BJ (cell line): Measurements from ENCODE around the gene BTNL3. TPM values are rescaled to one million over a fixed set of nuclear protein-coding genes. Genes with fewer than 3 reads are reported as not detected.
"Not testable (repeated sequence)": the region's sequence is repeated elsewhere in the genome, so short reads cannot be mapped to it uniquely, and the experiment has no call there.

ENCODE experiments used
- CTCF ChIA-PET: fragments of 350-600 bp; formaldehyde crosslinking; extraction: SDS; loops from one replicate; lab custom pipeline; 2021; ENCODE audit warnings: antibody characterized with exemption, inconsistent platforms; lab: Yijun Ruan, JAX
- POLR2A ChIA-PET: fragments of 300-600 bp; sonication (Branson Sonifier 250); formaldehyde crosslinking; extraction: SDS; loops from one replicate; lab custom pipeline; 2021; ENCODE audit warnings: antibody characterized with exemption; lab: Charles Lee
- DNase-seq: peaks from one replicate; pipeline ENCODE4 v3.0.0-alpha.2; 2011; ENCODE audit warnings: low read depth
- H3K27me3 ChIP-seq: 2 replicates; pipeline ENCODE4 v1.6.0; 2011; ENCODE audit warnings: low read length; ENCODE audit not compliant: control insufficient read depth, insufficient read depth
- H3K36me3 ChIP-seq: 2 replicates; pipeline ENCODE4 v1.5.1; 2011; ENCODE audit warnings: low read length; ENCODE audit not compliant: control insufficient read depth, insufficient read depth
- H3K4me3 ChIP-seq: 2 replicates; pipeline ENCODE4 v1.5.1; 2011; ENCODE audit warnings: low read depth, mild to moderate bottlenecking, control low read depth, low read length
- polyA plus RNA-seq: library from polyadenylated mRNA; depleted of rRNA; stranded (reverse); fragments of >200 nt; gene quantifications from 2 replicates; pipeline ENCODE4 v1.2.3, GENCODE V29; 2011
- TF ChIP-seq, protein P1 (sequence below): IDR thresholded peaks from 2 replicates; pipeline ENCODE4 v1.5.1; 2011; ENCODE audit warnings: low read depth, mild to moderate bottlenecking, control low read depth, inconsistent platforms, low read length, moderate library complexity; ENCODE audit not compliant: insufficient read depth

Gene BTNL3
- polyA plus RNA-seq, 1 experiment = not detected

DNA sequence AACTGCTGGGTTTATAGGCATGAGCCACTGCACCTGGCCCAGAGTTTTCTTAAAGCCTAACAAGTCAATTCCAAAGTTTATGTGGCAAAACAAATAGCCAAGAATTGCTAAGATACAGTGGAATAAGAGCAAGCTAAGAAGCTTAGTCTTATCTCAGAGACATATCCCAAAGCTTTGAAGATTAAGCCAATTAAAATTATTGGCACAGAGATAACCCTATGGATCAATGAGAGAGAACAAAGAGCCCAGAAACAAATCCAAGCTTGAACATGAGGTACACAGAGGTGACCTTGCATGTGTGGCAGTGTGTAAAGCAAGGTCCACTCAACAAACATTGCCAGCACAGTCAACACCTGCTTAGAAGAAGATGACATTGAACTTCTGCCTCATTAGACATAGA is 13.3 kb downstream of the BTNL3 start:
- TF ChIP-seq, protein P1, sequence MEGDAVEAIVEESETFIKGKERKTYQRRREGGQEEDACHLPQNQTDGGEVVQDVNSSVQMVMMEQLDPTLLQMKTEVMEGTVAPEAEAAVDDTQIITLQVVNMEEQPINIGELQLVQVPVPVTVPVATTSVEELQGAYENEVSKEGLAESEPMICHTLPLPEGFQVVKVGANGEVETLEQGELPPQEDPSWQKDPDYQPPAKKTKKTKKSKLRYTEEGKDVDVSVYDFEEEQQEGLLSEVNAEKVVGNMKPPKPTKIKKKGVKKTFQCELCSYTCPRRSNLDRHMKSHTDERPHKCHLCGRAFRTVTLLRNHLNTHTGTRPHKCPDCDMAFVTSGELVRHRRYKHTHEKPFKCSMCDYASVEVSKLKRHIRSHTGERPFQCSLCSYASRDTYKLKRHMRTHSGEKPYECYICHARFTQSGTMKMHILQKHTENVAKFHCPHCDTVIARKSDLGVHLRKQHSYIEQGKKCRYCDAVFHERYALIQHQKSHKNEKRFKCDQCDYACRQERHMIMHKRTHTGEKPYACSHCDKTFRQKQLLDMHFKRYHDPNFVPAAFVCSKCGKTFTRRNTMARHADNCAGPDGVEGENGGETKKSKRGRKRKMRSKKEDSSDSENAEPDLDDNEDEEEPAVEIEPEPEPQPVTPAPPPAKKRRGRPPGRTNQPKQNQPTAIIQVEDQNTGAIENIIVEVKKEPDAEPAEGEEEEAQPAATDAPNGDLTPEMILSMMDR = no peak
- POLR2A ChIA-PET = no interaction called here

DNA sequence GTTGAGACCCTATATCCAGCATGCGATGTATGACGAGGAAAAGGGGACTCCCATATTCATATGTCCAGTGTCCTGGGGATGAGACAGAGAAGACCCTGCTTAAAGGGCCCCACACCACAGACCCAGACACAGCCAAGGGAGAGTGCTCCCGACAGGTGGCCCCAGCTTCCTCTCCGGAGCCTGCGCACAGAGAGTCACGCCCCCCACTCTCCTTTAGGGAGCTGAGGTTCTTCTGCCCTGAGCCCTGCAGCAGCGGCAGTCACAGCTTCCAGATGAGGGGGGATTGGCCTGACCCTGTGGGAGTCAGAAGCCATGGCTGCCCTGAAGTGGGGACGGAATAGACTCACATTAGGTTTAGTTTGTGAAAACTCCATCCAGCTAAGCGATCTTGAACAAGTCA is 17.1 kb downstream of the BTNL3 start:
- H3K27me3 ChIP-seq = no peaks in the 10 kb centered on the region
- POLR2A ChIA-PET = no interaction called here
- no peak overlapping the region for H3K4me3 ChIP-seq
- H3K36me3 ChIP-seq = no peaks in the 10 kb centered on the region
- CTCF ChIA-PET = no interaction called here
- TF ChIP-seq, protein P1 = no peak
- no peak for DNase-seq

More for the DNA sequence above, 13.3 kb downstream of the BTNL3 start:
- no peak overlapping the region for H3K4me3 ChIP-seq
- CTCF ChIA-PET = no interaction called here
- no peaks in the 10 kb centered on the region for H3K27me3 ChIP-seq
- no peaks in the 10 kb centered on the region for H3K36me3 ChIP-seq
- no peak for DNase-seq

DNA sequence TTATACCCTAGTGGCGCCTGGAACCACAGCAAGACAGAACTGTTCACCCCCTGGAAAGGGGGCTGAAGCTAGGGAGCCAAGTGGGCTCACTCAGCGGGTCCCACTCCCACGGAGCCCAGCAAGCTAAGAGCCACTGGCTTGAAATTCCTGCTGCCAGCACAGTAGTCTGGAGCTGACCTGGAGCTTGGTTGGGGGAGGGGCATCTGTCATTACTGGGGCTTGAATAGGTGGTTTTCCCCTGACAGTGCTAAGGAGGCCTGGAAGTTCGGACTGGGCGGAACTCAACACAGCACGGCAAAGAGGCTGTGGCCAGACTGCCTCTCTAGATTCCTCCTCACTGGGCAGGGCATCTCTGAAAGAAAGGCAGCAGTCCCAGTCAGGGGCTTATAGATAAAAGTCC is 19.5 kb downstream of the BTNL3 start:
- DNase-seq = no peak
- Histone ChIP-seq H3K4me3 (no peak overlapping the region), H3K27me3 (no peaks in the 10 kb centered on the region), H3K36me3 (no peaks in the 10 kb centered on the region)
- POLR2A ChIA-PET = no interaction called here
- TF ChIP-seq, protein P1 = no peak
- CTCF ChIA-PET = interaction anchor here (1.0 kb wide), 1 partner anchor 228 kb away, joined by 3 read pairs; no protein-coding TSS in a partner anchor

- H3K27me3 ChIP-seq, DNase-seq, CTCF ChIA-PET, POLR2A ChIA-PET, H3K36me3 ChIP-seq, H3K4me3 ChIP-seq: not testable (repeated sequence)
Observed at GRCh38 chr5:181010018-181010417, 21.4 kb downstream of the BTNL3 start.

DNA sequence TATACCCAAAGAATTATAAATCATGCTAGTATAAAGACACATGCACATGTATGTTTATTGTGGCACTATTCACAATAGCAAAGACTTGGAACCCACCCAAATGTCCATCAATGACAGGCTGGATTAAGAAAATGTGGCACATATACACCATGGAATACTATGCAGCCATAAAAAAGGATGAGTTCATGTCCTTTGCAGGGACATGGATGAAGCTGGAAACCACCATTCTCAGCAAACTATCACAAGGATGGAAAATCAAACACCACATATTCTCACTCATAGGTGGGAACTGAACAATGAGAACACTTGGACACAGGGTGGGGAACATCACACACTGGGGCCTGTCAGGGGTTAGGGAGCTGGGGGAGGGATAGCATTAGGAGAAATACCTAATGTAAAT is 26.0 kb downstream of the BTNL3 start:
- H3K27me3 ChIP-seq, POLR2A ChIA-PET, H3K4me3 ChIP-seq, DNase-seq, H3K36me3 ChIP-seq, CTCF ChIA-PET: not testable (repeated sequence)

DNA sequence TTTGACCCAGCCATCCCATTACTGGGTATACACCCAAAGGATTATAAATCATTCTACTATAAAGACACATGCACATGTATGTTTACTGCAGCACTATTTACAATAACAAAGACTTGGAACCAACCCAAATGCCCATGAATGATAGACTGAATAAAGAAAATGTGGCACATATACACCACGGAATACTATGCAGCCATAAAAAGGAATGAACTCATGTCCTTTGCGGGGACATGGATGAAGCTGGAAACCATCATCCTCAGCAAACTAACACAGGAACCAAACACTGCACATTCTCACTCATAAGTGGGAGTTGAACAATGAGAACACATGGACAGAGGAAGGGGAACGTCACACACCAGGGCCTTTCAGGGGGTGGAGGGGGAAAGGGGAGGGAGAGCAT is 28.8 kb downstream of the BTNL3 start:
- H3K4me3 ChIP-seq, DNase-seq, H3K36me3 ChIP-seq, H3K27me3 ChIP-seq, POLR2A ChIA-PET, CTCF ChIA-PET: not testable (repeated sequence)

GRCh38 chr5:181020688-181021087 is 32.0 kb downstream of the BTNL3 start:
- ChIA-PET CTCF (no interaction called here), POLR2A (no interaction called here)
- TF ChIP-seq, protein P1 = no peak
- Histone ChIP-seq H3K27me3 (no peaks in the 10 kb centered on the region), H3K36me3 (no peaks in the 10 kb centered on the region), H3K4me3 (no peak overlapping the region)
- no peak for DNase-seq
